ENCODE measurements around the gene SPECC1.
"Not testable (repeated sequence)": the region's sequence is repeated elsewhere in the genome, so short reads cannot be mapped to it uniquely, and the experiment has no call there.

Gene SPECC1

GRCh38 chr17:20071824-20072691, 62.9 kb downstream of the SPECC1 start:
- no peak for DNase-seq (ENCODE audit: low spot score)

GRCh38 chr17:20072692-20072992, 63.5 kb downstream of the SPECC1 start:
- DNase-seq (ENCODE audit: low spot score) = no peak

GRCh38 chr17:20073055-20073979, 64.2 kb downstream of the SPECC1 start:
- no peak for DNase-seq (ENCODE audit: low spot score)

- DNase-seq (ENCODE audit: low spot score) = no peak
These were observed 64.8 kb downstream of the SPECC1 start for GRCh38 chr17:20074001-20074400.

- DNase-seq (ENCODE audit: low spot score) = no peak
These were observed 65.3 kb downstream of the SPECC1 start for GRCh38 chr17:20074489-20074888.

GRCh38 chr17:20076137-20076536, 67.0 kb downstream of the SPECC1 start:
- DNase-seq (ENCODE audit: low spot score) = not testable (repeated sequence)

- no peak for DNase-seq (ENCODE audit: low spot score)
These were observed 69.0 kb downstream of the SPECC1 start for GRCh38 chr17:20077978-20078685.

- no peak for DNase-seq (ENCODE audit: low spot score)
These were observed 71.4 kb downstream of the SPECC1 start for GRCh38 chr17:20080513-20080912.

GRCh38 chr17:20083156-20083859, 74.1 kb downstream of the SPECC1 start:
- DNase-seq (ENCODE audit: low spot score) = no peak

GRCh38 chr17:20084621-20085282, 75.6 kb downstream of the SPECC1 start:
- no peak for DNase-seq (ENCODE audit: low spot score)

GRCh38 chr17:20085283-20085845, 76.2 kb downstream of the SPECC1 start:
- DNase-seq (ENCODE audit: low spot score) = no peak

- DNase-seq (ENCODE audit: low spot score) = no peak
These were observed 77.4 kb downstream of the SPECC1 start for GRCh38 chr17:20086416-20087076.

GRCh38 chr17:20087538-20088250, 78.5 kb downstream of the SPECC1 start:
- no peak for DNase-seq (ENCODE audit: low spot score)

- DNase-seq (ENCODE audit: low spot score) = no peak
These were observed 80.8 kb downstream of the SPECC1 start for GRCh38 chr17:20089756-20090547.

GRCh38 chr17:20091174-20092029, 82.2 kb downstream of the SPECC1 start:
- DNase-seq (ENCODE audit: low spot score) = no peak

GRCh38 chr17:20092261-20092867, 83.2 kb downstream of the SPECC1 start:
- no peak for DNase-seq (ENCODE audit: low spot score)

- DNase-seq (ENCODE audit: low spot score) = no peak
These were observed 83.9 kb downstream of the SPECC1 start for GRCh38 chr17:20092973-20093626.

Measured in germinal center (tissue), 1 donor.